Fibroblast of pulmonary artery (primary cell): ENCODE measurements around the gene TMEM169.

Experiments used
- DNase-seq: peaks from one replicate; pipeline ENCODE4 v3.0.0-alpha.2; 2010; ENCODE audit warnings: low read depth
- H3K4me3 ChIP-seq: replicated peaks from 2 replicates; pipeline ENCODE4 v1.5.1; 2011; ENCODE audit warnings: low read depth, mild to moderate bottlenecking, control low read depth, low read length, moderate library complexity
- TF ChIP-seq, protein P1 (sequence below): IDR thresholded peaks from 2 replicates; pipeline ENCODE4 v1.5.1; 2011; ENCODE audit warnings: mild to moderate bottlenecking, control low read depth, low read length, inconsistent platforms; ENCODE audit errors: missing control alignments

The TMEM169 gene

DNA sequence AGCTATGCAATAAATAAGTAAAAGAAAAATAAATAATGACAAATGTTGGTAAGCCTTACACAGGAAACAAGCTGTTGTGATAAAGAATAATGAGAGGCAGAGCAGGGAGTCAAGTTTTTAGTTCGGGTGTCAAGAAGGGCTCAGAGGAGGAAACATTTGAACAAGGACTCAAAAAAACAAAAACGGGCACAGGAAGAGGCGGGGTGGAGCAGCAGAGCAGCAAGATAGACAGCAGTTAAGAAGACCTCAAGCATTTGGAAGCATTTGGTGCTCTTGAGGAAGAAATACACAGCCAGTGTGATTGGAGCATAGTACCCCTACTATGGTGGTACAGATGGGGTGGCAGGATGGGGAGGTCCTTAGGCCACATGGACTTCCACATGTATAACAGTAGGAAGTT is 2.8 kb downstream of the TMEM169 start:
- DNase-seq = no peak
- TF ChIP-seq, protein P1, sequence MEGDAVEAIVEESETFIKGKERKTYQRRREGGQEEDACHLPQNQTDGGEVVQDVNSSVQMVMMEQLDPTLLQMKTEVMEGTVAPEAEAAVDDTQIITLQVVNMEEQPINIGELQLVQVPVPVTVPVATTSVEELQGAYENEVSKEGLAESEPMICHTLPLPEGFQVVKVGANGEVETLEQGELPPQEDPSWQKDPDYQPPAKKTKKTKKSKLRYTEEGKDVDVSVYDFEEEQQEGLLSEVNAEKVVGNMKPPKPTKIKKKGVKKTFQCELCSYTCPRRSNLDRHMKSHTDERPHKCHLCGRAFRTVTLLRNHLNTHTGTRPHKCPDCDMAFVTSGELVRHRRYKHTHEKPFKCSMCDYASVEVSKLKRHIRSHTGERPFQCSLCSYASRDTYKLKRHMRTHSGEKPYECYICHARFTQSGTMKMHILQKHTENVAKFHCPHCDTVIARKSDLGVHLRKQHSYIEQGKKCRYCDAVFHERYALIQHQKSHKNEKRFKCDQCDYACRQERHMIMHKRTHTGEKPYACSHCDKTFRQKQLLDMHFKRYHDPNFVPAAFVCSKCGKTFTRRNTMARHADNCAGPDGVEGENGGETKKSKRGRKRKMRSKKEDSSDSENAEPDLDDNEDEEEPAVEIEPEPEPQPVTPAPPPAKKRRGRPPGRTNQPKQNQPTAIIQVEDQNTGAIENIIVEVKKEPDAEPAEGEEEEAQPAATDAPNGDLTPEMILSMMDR = no peak
- H3K4me3 ChIP-seq = no peak overlapping the region

DNA sequence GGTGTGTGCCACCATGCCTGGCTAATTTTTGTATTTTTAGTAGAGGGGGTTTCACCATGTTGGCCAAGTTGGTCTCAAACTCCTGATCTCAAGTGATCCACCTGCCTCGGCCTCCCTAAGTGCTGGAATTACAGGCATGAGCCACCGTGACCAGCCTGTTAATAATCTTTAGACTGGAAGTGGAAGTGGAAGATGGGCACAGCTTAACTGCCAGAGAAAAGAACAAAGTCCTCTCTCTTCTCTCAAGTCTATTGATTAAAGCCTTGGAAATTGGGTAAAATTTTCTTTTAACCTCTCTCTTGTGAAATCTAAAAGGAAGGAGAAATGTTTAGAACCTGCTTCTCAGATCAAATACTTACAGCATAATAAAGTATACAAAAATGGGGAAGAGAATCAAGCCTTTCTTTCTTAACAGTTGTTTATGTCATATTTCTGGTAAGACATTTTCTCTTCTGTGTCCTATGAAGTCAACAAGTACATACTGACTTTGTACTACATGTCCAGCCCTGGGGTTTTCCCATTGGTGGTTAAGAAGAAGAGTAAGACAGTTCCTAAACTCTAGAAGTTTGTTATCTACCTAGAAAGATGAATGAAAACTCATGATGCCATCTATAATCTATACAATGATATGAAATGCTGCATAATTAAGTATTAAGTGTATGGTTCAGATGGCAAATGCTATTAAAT is 4.6 kb downstream of the TMEM169 start:
- H3K4me3 ChIP-seq = no peak overlapping the region
- DNase-seq = no peak
- TF ChIP-seq, protein P1 = no peak

DNA sequence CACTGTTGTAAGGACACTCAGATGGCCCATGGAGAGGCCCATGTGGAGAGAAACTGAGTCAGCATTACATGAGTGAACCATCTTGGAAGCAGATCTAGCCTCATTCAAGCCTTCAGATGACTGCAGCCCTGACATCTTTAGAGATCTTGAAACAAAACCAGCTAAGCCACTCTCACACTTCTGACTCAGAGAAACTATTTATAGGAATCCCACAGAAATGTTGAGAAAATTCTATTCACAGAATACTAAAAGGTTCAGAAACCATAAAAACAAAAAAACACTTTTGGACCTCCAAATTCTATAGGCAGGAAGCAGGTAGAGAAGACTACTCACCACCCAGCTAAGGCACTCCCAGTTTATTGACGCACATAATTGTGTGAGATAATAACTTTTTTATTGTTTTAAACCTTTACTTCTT is 8.7 kb downstream of the TMEM169 start:
- no peak for DNase-seq
- TF ChIP-seq, protein P1 = no peak
- H3K4me3 ChIP-seq = no peak overlapping the region

DNA sequence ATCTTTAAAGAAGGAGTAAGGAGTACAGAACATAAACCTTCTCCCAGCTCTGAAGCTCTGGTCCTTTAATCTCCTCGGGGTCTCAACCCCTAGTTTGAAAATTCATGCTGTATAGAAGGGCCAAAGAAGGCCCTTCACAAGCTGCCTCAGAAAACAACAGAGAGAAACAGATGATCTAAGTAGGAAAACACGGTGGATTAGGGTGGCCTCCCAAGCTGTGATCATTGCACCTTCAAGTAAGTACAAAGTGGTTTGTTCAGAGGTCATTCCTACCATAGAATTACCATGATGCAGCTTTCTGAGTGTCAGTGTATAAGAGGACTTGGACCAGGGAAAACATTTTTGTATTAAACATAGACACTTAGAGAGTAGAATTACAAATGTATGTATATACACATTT is 10.9 kb downstream of the TMEM169 start:
- no peak for DNase-seq
- no peak overlapping the region for H3K4me3 ChIP-seq
- TF ChIP-seq, protein P1 = no peak

DNA sequence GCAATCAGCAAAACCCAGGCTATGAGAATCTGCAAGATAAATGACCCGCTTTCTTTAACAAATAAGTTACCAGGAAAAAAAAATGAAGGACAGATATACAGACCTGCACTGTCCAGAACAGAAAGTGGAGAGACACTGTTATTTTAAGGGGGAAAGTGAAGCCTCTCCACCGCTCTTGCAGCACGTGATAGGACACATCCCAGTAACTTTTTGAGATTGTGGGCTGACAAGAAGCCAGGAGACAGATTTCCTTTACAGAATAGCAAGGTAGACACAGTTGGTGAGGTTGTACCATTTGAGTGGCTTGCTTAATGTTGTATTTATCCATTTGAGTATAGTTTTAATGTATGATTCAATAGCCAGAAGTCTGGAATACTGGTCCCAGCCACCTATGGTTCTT is 13.0 kb downstream of the TMEM169 start:
- TF ChIP-seq, protein P1 = no peak
- no peak for DNase-seq
- no peak overlapping the region for H3K4me3 ChIP-seq

DNA sequence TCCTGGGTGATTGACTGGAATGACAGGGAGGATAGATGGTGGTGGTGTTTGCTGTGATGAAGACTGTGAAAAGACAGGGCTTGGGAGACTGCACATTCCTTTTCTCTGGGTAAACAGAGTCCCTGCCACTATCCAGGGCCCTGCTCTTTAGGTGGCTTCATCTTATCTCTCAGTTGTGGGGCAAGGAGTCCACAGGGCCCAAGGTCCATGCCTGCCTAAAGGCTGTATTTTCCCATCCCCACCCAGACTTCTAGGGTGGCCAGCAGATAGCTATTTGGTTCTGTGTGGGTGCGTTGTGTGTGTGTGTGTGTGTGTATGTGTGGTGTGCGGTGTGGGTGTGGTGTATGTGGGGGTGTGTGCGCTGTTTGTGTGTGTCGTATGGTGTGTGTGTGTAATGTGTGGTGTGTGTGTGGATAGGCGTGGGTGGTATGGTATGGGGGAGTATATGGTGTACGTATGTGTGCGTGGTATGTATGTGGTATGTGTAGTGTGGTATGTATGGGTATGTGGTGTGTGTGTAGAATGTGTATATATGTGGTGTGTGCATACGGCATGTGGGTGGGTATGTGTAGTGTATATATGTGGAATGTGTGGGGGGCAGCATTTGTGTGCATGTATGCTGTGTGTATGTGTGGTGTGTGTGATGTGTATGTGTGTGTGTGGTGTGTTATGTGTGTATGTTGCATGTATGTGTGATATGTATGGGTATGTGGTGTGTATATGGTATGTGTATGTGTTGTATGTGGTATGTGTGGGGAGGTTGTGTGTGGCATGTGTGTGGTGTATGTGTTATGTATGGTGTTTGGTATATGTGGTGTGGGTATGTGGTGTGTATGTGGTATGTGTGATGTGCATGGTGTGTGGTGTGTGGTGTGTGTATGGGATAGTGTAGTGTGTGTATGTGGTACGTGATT is 17.0 kb downstream of the TMEM169 start:
- H3K4me3 ChIP-seq = no peak overlapping the region
- TF ChIP-seq, protein P1 = no peak
- no peak for DNase-seq
